Colonic mucosa (tissue), 4 donors: ENCODE measurements around the gene BLMH. TPM values are rescaled to one million over a fixed set of nuclear protein-coding genes. Genes with fewer than 3 reads are reported as not detected.

Source experiments
- DNase-seq: peaks from one replicate; pipeline ENCODE4 v3.0.0-alpha.2; 2020
- H3K27ac ChIP-seq: fragments of 200-600 bp; one replicate; pipeline ENCODE4 v1.8.0; 2021
- H3K27me3 ChIP-seq: fragments of 200-600 bp; one replicate; pipeline ENCODE4 v1.8.0; 2021
- H3K36me3 ChIP-seq: fragments of 200-600 bp; one replicate; pipeline ENCODE4 v1.8.0; 2021
- H3K4me1 ChIP-seq: fragments of 200-600 bp; one replicate; pipeline ENCODE4 v1.8.0; 2021; ENCODE audit warnings: mild to moderate bottlenecking
- H3K4me3 ChIP-seq: fragments of 200-600 bp; one replicate; pipeline ENCODE4 v1.8.0; 2021
- H3K9ac ChIP-seq, 2 donors: one replicate each; pipeline ENCODE4 v1.7.0; 2013; ENCODE audit warnings: control low read depth in 2 of 2, low read depth in 2 of 2, low read length in 2 of 2
- H3K9me3 ChIP-seq: fragments of 200-600 bp; one replicate; pipeline ENCODE4 v1.8.0; 2021
- intact Hi-C: fragments of 100-400 bp; cut with DNase I; formaldehyde crosslinking; loops from one replicate; pipeline ENCODE4 v1.14.1; 2022
- total RNA-seq, 2 donors: library from RNA; stranded (reverse); fragmentation: NEBNext Ultra II Directional in 1 of 2; extraction: Animal tissue kit (Norgen Biotek cat#: 25700) in 1 of 2; gene quantifications; one replicate each; pipeline ENCODE4 v1.2.1, GENCODE V29; 2021
- TF ChIP-seq, protein P1 (sequence below): fragments of 200-600 bp; IDR thresholded peaks from one replicate; pipeline ENCODE4 v1.8.0; 2022; ENCODE audit warnings: antibody characterized with exemption, mild to moderate bottlenecking
- donor health status: healthy.
- donor health status: DM: no; HTN: no; CAD: no.
- donor health status: DM: no; HTN: no; CAD: no.

The BLMH gene
- total RNA-seq, 2 donors from 2014 or later, result 21.8 to 33.7 TPM

DNA sequence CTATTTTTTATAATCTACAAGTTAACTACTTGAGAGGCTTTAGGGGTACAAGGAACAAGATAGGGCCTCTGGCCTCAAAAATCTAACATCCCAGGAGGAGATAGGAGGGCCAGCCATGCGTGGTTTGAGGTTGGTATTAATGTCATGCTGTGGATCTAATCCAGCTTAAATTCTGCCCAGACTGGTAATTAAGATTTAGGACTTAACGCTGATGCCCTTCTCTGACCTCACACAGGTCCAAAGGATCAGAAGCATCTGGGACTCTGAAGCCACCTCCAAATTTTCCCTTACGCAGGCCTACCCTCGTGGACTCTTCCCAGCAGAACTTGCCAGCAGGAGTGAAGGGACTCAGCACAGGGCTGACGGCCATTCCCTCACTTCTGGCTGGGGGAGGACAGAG is 71.3 kb downstream of the BLMH start:
- TF ChIP-seq, protein P1, sequence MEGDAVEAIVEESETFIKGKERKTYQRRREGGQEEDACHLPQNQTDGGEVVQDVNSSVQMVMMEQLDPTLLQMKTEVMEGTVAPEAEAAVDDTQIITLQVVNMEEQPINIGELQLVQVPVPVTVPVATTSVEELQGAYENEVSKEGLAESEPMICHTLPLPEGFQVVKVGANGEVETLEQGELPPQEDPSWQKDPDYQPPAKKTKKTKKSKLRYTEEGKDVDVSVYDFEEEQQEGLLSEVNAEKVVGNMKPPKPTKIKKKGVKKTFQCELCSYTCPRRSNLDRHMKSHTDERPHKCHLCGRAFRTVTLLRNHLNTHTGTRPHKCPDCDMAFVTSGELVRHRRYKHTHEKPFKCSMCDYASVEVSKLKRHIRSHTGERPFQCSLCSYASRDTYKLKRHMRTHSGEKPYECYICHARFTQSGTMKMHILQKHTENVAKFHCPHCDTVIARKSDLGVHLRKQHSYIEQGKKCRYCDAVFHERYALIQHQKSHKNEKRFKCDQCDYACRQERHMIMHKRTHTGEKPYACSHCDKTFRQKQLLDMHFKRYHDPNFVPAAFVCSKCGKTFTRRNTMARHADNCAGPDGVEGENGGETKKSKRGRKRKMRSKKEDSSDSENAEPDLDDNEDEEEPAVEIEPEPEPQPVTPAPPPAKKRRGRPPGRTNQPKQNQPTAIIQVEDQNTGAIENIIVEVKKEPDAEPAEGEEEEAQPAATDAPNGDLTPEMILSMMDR, result no peak
- H3K4me1 ChIP-seq, result no peaks in the 10 kb centered on the region
- H3K36me3 ChIP-seq, result no peaks in the 10 kb centered on the region
- no peak overlapping the region for H3K4me3 ChIP-seq
- no peak overlapping the region for H3K9ac ChIP-seq
- intact Hi-C loops, result no loop called here
- no peak for DNase-seq
- H3K9me3 ChIP-seq, result no peaks in the 10 kb centered on the region
- no peak overlapping the region for H3K27ac ChIP-seq
- no peaks in the 10 kb centered on the region for H3K27me3 ChIP-seq

DNA sequence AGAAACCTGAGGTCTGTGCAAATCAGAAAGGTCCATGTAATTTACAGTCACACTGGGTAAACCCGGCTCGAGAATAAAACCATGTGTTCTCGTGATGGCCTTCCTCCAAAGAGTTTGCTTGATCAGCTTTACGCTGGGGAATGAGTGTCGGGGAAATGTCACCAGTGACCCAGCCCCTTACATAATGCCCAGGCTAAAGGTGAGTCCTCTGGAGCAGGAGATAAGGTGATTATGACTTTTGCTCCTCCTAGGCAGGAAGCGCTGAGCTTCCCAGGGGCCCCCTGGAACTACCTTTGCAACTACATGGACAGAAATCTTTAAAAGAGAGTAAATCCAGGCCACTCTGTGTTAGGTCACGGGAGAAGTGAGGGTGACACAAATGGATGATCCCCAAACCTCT is 71.9 kb downstream of the BLMH start:
- no peak overlapping the region for H3K9ac ChIP-seq
- no peaks in the 10 kb centered on the region for H3K36me3 ChIP-seq
- intact Hi-C loops, result no loop called here
- DNase-seq, result no peak
- no peak overlapping the region for H3K27ac ChIP-seq
- TF ChIP-seq, protein P1, result no peak
- no peaks in the 10 kb centered on the region for H3K9me3 ChIP-seq
- H3K4me3 ChIP-seq, result no peak overlapping the region
- H3K4me1 ChIP-seq, result no peaks in the 10 kb centered on the region
- H3K27me3 ChIP-seq, result no peaks in the 10 kb centered on the region

DNA sequence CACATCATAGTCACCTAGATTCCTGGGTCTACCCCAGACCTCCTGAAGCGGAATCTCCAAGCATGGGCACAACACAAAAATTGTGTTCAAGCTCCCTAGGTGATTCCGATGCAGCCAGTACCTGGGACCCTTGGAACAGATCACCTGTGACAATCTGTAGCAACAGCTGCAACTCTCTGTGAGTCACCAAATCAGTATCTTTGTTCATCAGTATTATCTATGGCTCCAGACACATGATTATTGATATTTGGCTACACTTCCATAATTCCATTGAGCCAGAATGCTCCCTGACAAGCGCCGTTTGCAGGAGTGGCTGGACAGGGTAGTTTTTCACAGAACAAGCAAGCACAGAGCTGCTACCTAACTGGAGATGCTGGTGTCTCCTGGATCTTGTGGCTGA is 72.4 kb downstream of the BLMH start:
- intact Hi-C loops, result no loop called here
- TF ChIP-seq, protein P1, result no peak
- H3K9me3 ChIP-seq, result no peaks in the 10 kb centered on the region
- H3K4me3 ChIP-seq, result no peak overlapping the region
- H3K4me1 ChIP-seq, result no peaks in the 10 kb centered on the region
- H3K27me3 ChIP-seq, result no peaks in the 10 kb centered on the region
- no peak overlapping the region for H3K27ac ChIP-seq
- DNase-seq, result no peak
- no peak overlapping the region for H3K9ac ChIP-seq
- no peaks in the 10 kb centered on the region for H3K36me3 ChIP-seq

DNA sequence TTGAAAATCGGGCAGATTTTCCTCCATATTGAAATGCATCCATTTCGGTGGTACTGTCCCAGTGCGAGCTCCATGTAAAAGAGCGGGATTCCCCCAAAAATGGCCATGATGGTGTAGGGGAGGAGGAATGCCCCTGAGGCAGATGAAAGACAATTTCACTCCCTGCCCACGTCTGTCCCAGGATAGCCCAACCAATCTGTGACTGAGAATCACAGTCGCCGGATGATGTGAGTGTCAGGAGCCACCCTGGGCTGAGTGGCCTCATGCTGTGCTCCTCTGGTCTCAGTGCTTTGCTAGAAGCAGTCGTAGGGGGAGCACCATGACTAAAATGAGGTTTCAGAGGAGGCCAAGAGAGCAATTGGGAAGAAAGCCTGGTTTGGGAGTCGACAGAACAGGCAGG is 72.9 kb downstream of the BLMH start:
- Histone ChIP-seq H3K9ac (no peak overlapping the region), H3K27ac (no peak overlapping the region), H3K9me3 (no peaks in the 10 kb centered on the region), H3K36me3 (no peaks in the 10 kb centered on the region), H3K4me1 (no peaks in the 10 kb centered on the region), H3K27me3 (no peaks in the 10 kb centered on the region), H3K4me3 (no peak overlapping the region)
- DNase-seq, result no peak
- TF ChIP-seq, protein P1, result no peak
- intact Hi-C loops, result no loop called here

DNA sequence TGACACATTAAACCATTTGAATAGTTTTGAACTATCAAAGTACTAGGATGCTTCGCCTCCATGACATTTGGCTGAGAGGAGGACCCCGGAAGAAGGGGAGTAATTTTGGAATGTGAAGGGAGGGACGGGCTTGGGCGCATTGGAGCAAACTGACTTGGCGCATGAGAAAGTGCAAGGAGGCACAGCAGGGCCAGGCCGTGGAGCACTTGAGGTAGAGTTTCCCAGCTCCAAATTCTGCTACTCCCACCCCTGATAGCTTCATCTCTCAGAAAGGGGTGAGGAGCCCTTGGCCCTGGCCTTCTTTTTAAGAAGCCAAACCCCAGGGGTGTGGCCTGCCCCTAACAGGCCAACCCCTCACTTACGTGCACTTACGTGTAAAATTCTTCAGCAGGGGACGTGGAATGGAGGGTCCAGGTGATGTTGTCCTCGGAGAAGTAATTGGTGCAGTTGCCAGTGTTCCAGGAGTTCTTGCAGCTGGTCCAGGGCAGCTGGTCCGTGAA is 73.9 kb downstream of the BLMH start:
- Histone ChIP-seq H3K4me3 (no peak overlapping the region), H3K9ac (no peak overlapping the region), H3K36me3 (no peaks in the 10 kb centered on the region), H3K27me3 (no peaks in the 10 kb centered on the region), H3K27ac (no peak overlapping the region), H3K9me3 (no peaks in the 10 kb centered on the region), H3K4me1 (no peaks in the 10 kb centered on the region)
- no peak for DNase-seq
- intact Hi-C loops, result no loop called here
- TF ChIP-seq, protein P1, result no peak

DNA sequence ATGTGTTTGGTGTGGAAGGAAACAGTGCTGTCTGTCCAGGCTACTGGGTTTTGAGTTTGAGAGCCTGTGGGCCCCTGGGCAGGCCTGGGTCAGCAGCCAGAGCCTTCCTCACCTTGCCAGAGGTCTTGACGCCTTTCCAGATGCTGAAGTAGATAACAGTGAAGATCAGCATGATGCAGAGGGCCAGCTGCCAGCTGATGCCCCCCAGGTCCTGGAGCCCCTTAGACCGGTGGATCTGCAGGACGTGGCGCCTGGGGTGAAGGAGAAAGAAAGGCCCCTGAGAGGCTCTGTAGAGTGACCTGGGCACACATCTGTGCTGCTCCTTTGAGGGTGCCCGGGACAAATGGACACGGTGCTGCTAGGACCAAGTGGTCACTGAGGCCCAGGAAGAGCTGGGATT is 74.7 kb downstream of the BLMH start:
- Histone ChIP-seq H3K9ac (no peak overlapping the region), H3K4me1 (no peaks in the 10 kb centered on the region), H3K4me3 (no peak overlapping the region), H3K9me3 (no peaks in the 10 kb centered on the region), H3K27ac (no peak overlapping the region), H3K36me3 (no peaks in the 10 kb centered on the region), H3K27me3 (no peaks in the 10 kb centered on the region)
- intact Hi-C loops, result no loop called here
- TF ChIP-seq, protein P1, result no peak
- no peak for DNase-seq
